GM21723 (cell line): ENCODE measurements around the gene SLC41A3.

Source experiments
- ATAC-seq: cut with Tn5 transposase; IDR thresholded peaks from one replicate; pipeline ENCODE4 v1.9.1; 2021; ENCODE audit warnings: mild to moderate bottlenecking, moderate library complexity; ENCODE audit not compliant: unreplicated experiment

Gene SLC41A3

GRCh38 chr3:126083913-126084767 is at the start of gene SLC41A3:
TSS of gene SLC41A3 (minus strand) at chr3:126084124. CDS start at chr3:126068219, 15,905 bp downstream.
- ATAC-seq = peak; percentile 93

GRCh38 chr3:126133606-126134005 is 49.7 kb upstream of the SLC41A3 start:
- no peak for ATAC-seq

GRCh38 chr3:126132751-126133511 is 49.0 kb upstream of the SLC41A3 start:
- ATAC-seq = no peak

GRCh38 chr3:126131881-126132750 is 48.2 kb upstream of the SLC41A3 start:
- ATAC-seq = no peak

- no peak for ATAC-seq
These were observed 47.2 kb upstream of the SLC41A3 start for GRCh38 chr3:126130981-126131745.

GRCh38 chr3:126130081-126130855 is 46.3 kb upstream of the SLC41A3 start:
- ATAC-seq = no peak

GRCh38 chr3:126129398-126129891 is 45.5 kb upstream of the SLC41A3 start:
- ATAC-seq = no peak

- no peak for ATAC-seq
These were observed 44.8 kb upstream of the SLC41A3 start for GRCh38 chr3:126128504-126129397.

GRCh38 chr3:126127904-126128303 is 44.0 kb upstream of the SLC41A3 start:
- ATAC-seq = no peak

- ATAC-seq = no peak
These were observed 43.5 kb upstream of the SLC41A3 start for GRCh38 chr3:126127452-126127851.

GRCh38 chr3:126126811-126127431 is 43.0 kb upstream of the SLC41A3 start:
- no peak for ATAC-seq

GRCh38 chr3:126126286-126126685 is 42.4 kb upstream of the SLC41A3 start:
- no peak for ATAC-seq

GRCh38 chr3:126125781-126126251 is 41.9 kb upstream of the SLC41A3 start:
- no peak for ATAC-seq

GRCh38 chr3:126125341-126125740 is 41.4 kb upstream of the SLC41A3 start:
- ATAC-seq = no peak

- ATAC-seq = no peak
These were observed 41.0 kb upstream of the SLC41A3 start for GRCh38 chr3:126124896-126125295.

GRCh38 chr3:126124148-126124868 is 40.4 kb upstream of the SLC41A3 start:
- ATAC-seq = no peak

- no peak for ATAC-seq
These were observed 37.7 kb upstream of the SLC41A3 start for GRCh38 chr3:126121632-126122031.
